Psoas muscle (tissue), 8 donors: ENCODE results near the gene REXO4. TPM values are rescaled to one million over a fixed set of nuclear protein-coding genes. Genes with fewer than 3 reads are reported as not detected.

Experiments
- ATAC-seq, 4 donors: fragments of 200-7000 bp; cut with Tn5 transposase; one replicate each; pipeline ENCODE4 v1.9.1; 2020; ENCODE audit warnings: moderate library complexity in 3 of 4, mild to moderate bottlenecking in 2 of 4
- DNase-seq, 2 donors: peaks; one replicate each; pipeline ENCODE4 v3.0.0-alpha.2; 2020
- H3K27ac ChIP-seq: fragments of 200-600 bp; one replicate; pipeline ENCODE4 v1.8.0; 2022
- H3K27me3 ChIP-seq, 3 donors: fragments of 200-600 bp in 1 of 3; one replicate each; pipeline versions ENCODE4 v1.6.1 to v1.8.0; 2013 to 2022; ENCODE audit warnings: low read length in 2 of 3, mild to moderate bottlenecking in 2 of 3, moderate library complexity in 1 of 3; ENCODE audit not compliant: insufficient read depth in 3 of 3
- H3K36me3 ChIP-seq, 2 donors: fragments of 200-600 bp in 1 of 2; one replicate each; pipeline versions ENCODE4 v1.6.1 to v1.8.0; 2013 to 2022; ENCODE audit warnings: low read depth in 1 of 2, mild to moderate bottlenecking in 1 of 2, moderate library complexity in 1 of 2; ENCODE audit not compliant: insufficient read depth in 1 of 2
- H3K4me1 ChIP-seq: fragments of 200-600 bp; one replicate; pipeline ENCODE4 v1.8.0; 2022
- H3K4me3 ChIP-seq: fragments of 200-600 bp; one replicate; pipeline ENCODE4 v1.8.0; 2022; ENCODE audit warnings: mild to moderate bottlenecking
- H3K9me3 ChIP-seq: fragments of 200-600 bp; one replicate; pipeline ENCODE4 v1.8.0; 2022
- CTCF ChIP-seq: fragments of 200-600 bp; IDR thresholded peaks from one replicate; pipeline ENCODE4 v1.8.0; 2022; ENCODE audit warnings: antibody characterized with exemption
- WGBS, 3 donors: extraction: QIAGEN DNeasy Blood & Tissue Kit; methylation state at CpG; one replicate each; pipeline versions ENCODE4 v1.1.6 to v1.1.7; 2013; 5-methylcytosine and 5-hydroxymethylcytosine counted together
- intact Hi-C, 2 donors: fragments of 100-400 bp; cut with DNase I; formaldehyde crosslinking; loops; one replicate each; pipeline versions ENCODE4 v1.11.0 to v1.14.2; 2022
- polyA plus RNA-seq, 3 donors: library from polyadenylated mRNA; stranded (reverse); fragments of 200-250 nt; gene quantifications; one replicate each; pipeline ENCODE4 v1.2.3, GENCODE V29; 2013
- total RNA-seq, 4 donors: library from RNA; stranded (reverse); fragmentation: NEBNext Ultra II Directional in 2 of 4; extraction: Animal tissue kit (Norgen Biotek cat#: 25700) in 2 of 4; gene quantifications; one replicate each; pipeline versions ENCODE4 v1.2.1 to v1.2.4, GENCODE V29; 2021 to 2023
- donor health status: healthy with polysubstance abuse.
- donor health status: DM: no; HTN: no; CAD: no; lungs with moderate emphysema.
- donor health status: Bipolar disorder and iron deficiency.
- donor health status: healthy.
- donor health status: DM: yes; HTN: yes; CAD: no.
- donor health status: DM: no; HTN: no; CAD: no.
- donor health status: DM: no; HTN: no; CAD: no.
- donor health status: DM: yes; HTN: yes; CAD: no.

REXO4 gene
- total and polyA plus RNA-seq, 7 donors = 23.8 to 75.2 (median 31.2) TPM

- no peak overlapping the region for H3K27ac ChIP-seq
- no peaks in the 10 kb centered on the region for H3K4me1 ChIP-seq
- 85 to 92% (median 87%) methylated on average over 8 of the region's 8 CpGs for WGBS, 3 donors
- no peaks in the 10 kb centered on the region for H3K27me3 ChIP-seq
- peaks cover 0 to 3% of the 10 kb centered on the region in 2 donors for H3K36me3 ChIP-seq
- no peak overlapping the region for H3K4me3 ChIP-seq
- no peaks in the 10 kb centered on the region for H3K9me3 ChIP-seq
- DNase-seq (no peak), ATAC-seq (no peak)
- no peak for TF ChIP-seq CTCF
- intact Hi-C loops = no loop called here
Measured at GRCh38 chr9:133443982-133444381, 26.2 kb upstream of the REXO4 start.

GRCh38 chr9:133443248-133443647 lies 25.4 kb upstream of the REXO4 start:
- TF ChIP-seq CTCF = no peak
- Histone ChIP-seq H3K36me3 (peaks cover 0 to 3% of the 10 kb centered on the region in 2 donors), H3K9me3 (no peaks in the 10 kb centered on the region), H3K4me1 (no peaks in the 10 kb centered on the region), H3K27ac (no peak overlapping the region), H3K27me3 (no peaks in the 10 kb centered on the region), H3K4me3 (no peak overlapping the region)
- intact Hi-C loops = no loop called here
- ATAC-seq (no peak), DNase-seq (no peak)
- 89 to 94% (median 93%) methylated on average over 11 to 15 of the region's 15 CpGs for WGBS, 3 donors

DNA sequence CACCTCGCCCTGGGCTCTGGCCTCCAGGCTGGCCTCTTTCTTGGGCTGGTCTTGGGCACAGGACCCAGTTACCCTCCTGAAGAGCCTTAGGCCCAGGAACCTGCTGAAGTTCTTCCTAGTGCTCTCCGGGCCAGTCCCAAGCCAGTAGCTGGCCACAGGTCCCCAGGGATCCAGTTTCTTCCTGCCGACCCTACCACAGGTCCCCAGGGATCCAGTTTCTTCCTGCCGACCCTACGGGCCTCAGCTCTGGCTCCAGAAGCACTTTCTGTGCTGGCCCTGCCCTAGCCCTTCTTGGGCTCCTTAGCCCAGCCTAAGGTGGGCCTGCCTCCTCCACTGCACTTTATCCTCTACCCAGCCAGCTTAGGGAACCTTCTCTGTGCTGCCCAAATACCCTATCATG lies 23.8 kb upstream of the REXO4 start:
- intact Hi-C loops = no loop called here
- H3K4me3 ChIP-seq = no peak overlapping the region
- H3K27me3 ChIP-seq = no peaks in the 10 kb centered on the region
- H3K27ac ChIP-seq = no peak overlapping the region
- H3K9me3 ChIP-seq = no peaks in the 10 kb centered on the region
- 44 to 49% (median 49%) methylated on average over 5 of the region's 5 CpGs for WGBS, 3 donors
- ATAC-seq (no peak), DNase-seq (no peak)
- H3K4me1 ChIP-seq = no peaks in the 10 kb centered on the region
- peaks cover 0 to 3% of the 10 kb centered on the region in 2 donors for H3K36me3 ChIP-seq
- TF ChIP-seq CTCF = no peak

- H3K36me3 ChIP-seq = peaks cover 0 to 3% of the 10 kb centered on the region in 2 donors
- H3K9me3 ChIP-seq = no peaks in the 10 kb centered on the region
- H3K4me1 ChIP-seq = no peaks in the 10 kb centered on the region
- no peaks in the 10 kb centered on the region for H3K27me3 ChIP-seq
- 93 to 95% (median 93%) methylated on average over 12 of the region's 12 CpGs for WGBS, 3 donors
- TF ChIP-seq CTCF = no peak
- intact Hi-C loops = no loop called here
- ATAC-seq (no peak), DNase-seq (no peak)
- no peak overlapping the region for H3K27ac ChIP-seq
- no peak overlapping the region for H3K4me3 ChIP-seq
Measured at GRCh38 chr9:133440874-133441273, 23.1 kb upstream of the REXO4 start.

DNA sequence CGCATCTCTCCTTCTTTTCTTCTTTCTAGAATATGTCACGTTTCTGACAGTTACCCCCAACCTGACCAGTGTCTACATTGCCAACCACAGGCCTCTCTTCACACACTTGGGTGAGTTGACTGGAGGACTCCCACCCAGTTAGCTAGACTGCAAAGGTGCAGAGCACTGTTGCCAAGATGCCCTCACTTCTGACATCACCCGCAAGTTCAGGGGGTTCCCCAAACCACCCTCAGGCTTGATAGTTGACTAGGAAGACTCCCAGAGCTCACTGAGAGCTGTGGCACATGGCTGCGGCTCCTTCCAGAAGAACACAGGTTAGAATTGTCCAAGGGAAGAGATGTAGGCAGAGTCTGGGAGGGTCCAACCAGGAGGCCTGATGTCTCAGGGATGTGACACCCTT lies 21.5 kb upstream of the REXO4 start:
- 69 to 85% (median 70%) methylated on average over 4 of the region's 4 CpGs for WGBS, 3 donors
- DNase-seq (no peak), ATAC-seq (no peak)
- Histone ChIP-seq H3K9me3 (no peaks in the 10 kb centered on the region), H3K36me3 (peaks cover 0 to 3% of the 10 kb centered on the region in 2 donors), H3K27ac (no peak overlapping the region), H3K27me3 (no peaks in the 10 kb centered on the region), H3K4me1 (no peaks in the 10 kb centered on the region), H3K4me3 (no peak overlapping the region)
- no peak for TF ChIP-seq CTCF
- intact Hi-C loops = no loop called here
